Endothelial cell of umbilical vein (primary cell): Measurements from ENCODE around the gene TNNI3K. TPM values are rescaled to one million over a fixed set of nuclear protein-coding genes. Genes with fewer than 3 reads are reported as not detected.

ENCODE experiments used
- BruUV-seq: library from RNA; stranded (reverse); fragments of 400-500 nt; replicated peaks from 2 replicates; lab custom pipeline; 2021; lab: Mats Ljungman, UMichigan
- CTCF ChIA-PET: fragments of 300-600, 350-600 bp; sonication (Branson Sonifier 250); formaldehyde crosslinking; loops from one replicate; lab custom pipeline; 2021; ENCODE audit warnings: antibody characterized with exemption, inconsistent platforms; lab: Charles Lee
- POLR2A ChIA-PET: fragments of 300-600, 350-600 bp; sonication (Branson Sonifier 250); formaldehyde crosslinking; loops from one replicate; lab custom pipeline; 2021; ENCODE audit warnings: antibody characterized with exemption, inconsistent platforms; lab: Charles Lee
- DNase-seq: peaks from one replicate; pipeline ENCODE4 v3.0.0-alpha.2; 2011; ENCODE audit warnings: low read depth, low spot score
- FAIRE-seq: peaks from 2 replicates; lab custom pipeline; 2011; peaks lifted over from hg19 to GRCh38; lab: Jason Lieb, UNC
- H2AFZ ChIP-seq: 2 replicates; pipeline ENCODE4 v1.6.0; 2012; ENCODE audit warnings: low read depth, low read length, control low read depth, inconsistent platforms
- H3K27ac ChIP-seq: 2 replicates; pipeline ENCODE4 v1.5.1; 2011; ENCODE audit warnings: low read depth, mild to moderate bottlenecking, control low read depth, low read length, moderate library complexity; ENCODE audit not compliant: insufficient read depth
- H3K27me3 ChIP-seq, 2 experiments: 2 replicates each; pipeline versions ENCODE4 v1.6.0 to v1.6.1; 2011; ENCODE audit warnings: low read length in 2 of 2, mixed read lengths in 1 of 2; ENCODE audit not compliant: control insufficient read depth in 2 of 2, insufficient read depth in 2 of 2
- H3K36me3 ChIP-seq, 2 experiments: 2 replicates in 1 of 2; 3 replicates in 1 of 2; pipeline ENCODE4 v1.5.1; 2011; ENCODE audit warnings: low read length in 2 of 2, mild to moderate bottlenecking in 1 of 2, moderate library complexity in 1 of 2; ENCODE audit not compliant: control insufficient read depth in 2 of 2, insufficient read depth in 2 of 2; ENCODE audit errors: extremely low read depth in 1 of 2
- H3K4me1 ChIP-seq: 3 replicates; pipeline ENCODE4 v1.5.1; 2011; ENCODE audit warnings: mild to moderate bottlenecking, low read length; ENCODE audit not compliant: control insufficient read depth, insufficient read depth; ENCODE audit errors: extremely low read depth
- H3K4me2 ChIP-seq: 2 replicates; pipeline ENCODE4 v1.6.1; 2011; ENCODE audit warnings: low read length, control low read depth, mixed read lengths; ENCODE audit not compliant: insufficient read depth
- H3K4me3 ChIP-seq, 3 experiments: fragments of 200-600 bp in 1 of 3; sonication (generic), shearing (Covaris generic) in 1 of 3; replicated peaks in 1 of 3; 2 replicates each; pipeline ENCODE4 v1.5.1; 2011 to 2016; ENCODE audit warnings: control low read depth in 3 of 3, low read length in 3 of 3, mild to moderate bottlenecking in 2 of 3, inconsistent platforms in 1 of 3, low read depth in 1 of 3, moderate library complexity in 1 of 3; ENCODE audit not compliant: insufficient read depth in 1 of 3
- H3K79me2 ChIP-seq: 2 replicates; pipeline ENCODE4 v1.6.0; 2012; ENCODE audit warnings: low read length, inconsistent platforms; ENCODE audit not compliant: control insufficient read depth, insufficient read depth
- H3K9ac ChIP-seq: replicated peaks from 2 replicates; pipeline ENCODE3; 2011; ENCODE audit warnings: low read length, control low read depth; ENCODE audit not compliant: insufficient read depth; ENCODE audit errors: extremely low read depth
- H3K9me1 ChIP-seq: replicated peaks from 3 replicates; pipeline ENCODE4 v1.6.0; 2011; ENCODE audit warnings: mild to moderate bottlenecking, low read length; ENCODE audit not compliant: control insufficient read depth, insufficient read depth; ENCODE audit errors: extremely low read depth
- H3K9me3 ChIP-seq: replicated peaks from 2 replicates; pipeline ENCODE4 v1.5.1; 2012; ENCODE audit warnings: low read length, inconsistent platforms; ENCODE audit not compliant: control insufficient read depth, insufficient read depth
- H4K20me1 ChIP-seq: replicated peaks from 2 replicates; pipeline ENCODE3; 2011; ENCODE audit warnings: mild to moderate bottlenecking, low read length; ENCODE audit not compliant: control insufficient read depth, insufficient read depth; ENCODE audit errors: extremely low read depth
- EZH2 ChIP-seq: IDR thresholded peaks from 2 replicates; pipeline ENCODE4 v1.6.1; 2012; ENCODE audit warnings: borderline replicate concordance, low read depth, mild to moderate bottlenecking, moderate library complexity, low read length, inconsistent platforms; ENCODE audit not compliant: severe bottlenecking
- FOS ChIP-seq: IDR thresholded peaks from 2 replicates; pipeline ENCODE4 v1.6.1; 2011; ENCODE audit warnings: mild to moderate bottlenecking, low read length, moderate library complexity, borderline replicate concordance; ENCODE audit not compliant: insufficient read depth
- GATA2 ChIP-seq: IDR thresholded peaks from 2 replicates; pipeline ENCODE4 v1.7.0; 2011; ENCODE audit warnings: low read depth, mild to moderate bottlenecking, moderate library complexity, mixed read lengths, low read length; ENCODE audit not compliant: insufficient read length, insufficient read depth
- JUN ChIP-seq: IDR thresholded peaks from 2 replicates; pipeline ENCODE4 v1.6.1; 2011; ENCODE audit warnings: borderline replicate concordance, low read depth; ENCODE audit not compliant: insufficient read length, insufficient read depth
- MAX ChIP-seq: IDR thresholded peaks from 2 replicates; pipeline ENCODE4 v1.6.1; 2011; ENCODE audit not compliant: insufficient read depth, insufficient read length
- MYC ChIP-seq: IDR thresholded peaks from one replicate; pipeline ENCODE4 v1.6.1; 2011; ENCODE audit warnings: mild to moderate bottlenecking, low read depth, low read length
- POLR2A ChIP-seq: IDR thresholded peaks from 2 replicates; pipeline ENCODE4 v1.6.1; 2012; ENCODE audit warnings: low read depth, mild to moderate bottlenecking, control low read depth, low read length
- POLR2AphosphoS5 ChIP-seq: IDR thresholded peaks from 2 replicates; pipeline ENCODE4 v1.6.1; 2012; ENCODE audit warnings: low read depth, mild to moderate bottlenecking, control low read depth, low read length, moderate library complexity; ENCODE audit not compliant: insufficient read depth
- dilution Hi-C: fragments of 300-500 bp; cut with MboI; formaldehyde crosslinking; loops from one replicate; pipeline ENCODE4 v1.15.0; 2019; ENCODE audit warnings: low sequenced_read_pairs; ENCODE audit not compliant: extremely low pct_ligation_motif_present
- intact Hi-C: fragments of 100-400 bp; cut with micrococcal nuclease; formaldehyde crosslinking; loops from one replicate; pipeline ENCODE4 v1.10.0; 2022
- polyA plus RNA-seq, 4 experiments: library from polyadenylated mRNA; depleted of rRNA in 3 of 4; stranded (reverse) in 3 of 4; unstranded in 1 of 4; fragments of >200 nt; gene quantifications; 2 replicates each; pipeline versions ENCODE4 v1.2.1 to v1.2.3, GENCODE V29; 2011 to 2012; ENCODE audit warnings: missing spikeins in 1 of 4
- total RNA-seq: library from RNA; stranded (reverse); gene quantifications from 2 replicates; pipeline ENCODE4 v1.2.3, GENCODE V29; 2021
- TF ChIP-seq, protein P1 (sequence below), 2 donors: IDR thresholded peaks; 1 replicate in 1 of 2; 2 replicates in 1 of 2; pipeline ENCODE4 v1.5.1; 2011; ENCODE audit warnings: low read length in 2 of 2, mild to moderate bottlenecking in 2 of 2, moderate library complexity in 2 of 2, control low read depth in 1 of 2, inconsistent platforms in 1 of 2, low read depth in 1 of 2; ENCODE audit not compliant: insufficient read depth in 1 of 2; ENCODE audit errors: extremely low read depth in 1 of 2

TNNI3K gene
- total and polyA plus RNA-seq, 2 donors (not counting 3 experiments of a cell fraction or from before 2014, with no cell fraction given): 0.69 TPM; not detected in 1

DNA sequence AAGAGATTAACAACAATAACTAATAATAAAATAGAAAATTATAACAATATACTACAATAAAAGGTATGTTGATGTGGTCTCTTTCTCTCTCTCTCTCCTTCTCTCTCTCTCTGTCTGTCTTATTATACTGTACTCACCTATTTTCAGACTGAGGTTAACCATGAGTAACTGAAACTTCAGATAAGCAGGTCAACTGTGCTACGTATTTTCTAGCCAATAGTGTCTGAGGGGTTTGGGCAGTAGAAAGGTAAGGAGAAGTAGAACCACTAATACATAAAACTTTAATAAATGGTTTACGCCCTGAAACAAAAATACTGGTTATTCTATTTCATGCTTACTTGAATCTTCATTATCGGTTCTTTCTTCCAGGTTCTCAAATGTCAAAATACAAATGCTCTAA, 348.2 kb downstream of the TNNI3K start:
- POLR2A ChIA-PET: no interaction called here
- Histone ChIP-seq H3K4me2 (no peak overlapping the region), H3K9ac (no peak overlapping the region), H3K4me1 (no peaks in the 10 kb centered on the region), H4K20me1 (no peaks in the 10 kb centered on the region), H3K9me3 (no peaks in the 10 kb centered on the region), H3K27me3 (no peaks in the 10 kb centered on the region), H2AFZ (no peak overlapping the region), H3K36me3 (no peaks in the 10 kb centered on the region), H3K4me3 (no peak overlapping the region), H3K27ac (no peak overlapping the region), H3K9me1 (no peaks in the 10 kb centered on the region), H3K79me2 (no peaks in the 10 kb centered on the region)
- TF ChIP-seq MAX: no peak
- TF ChIP-seq FOS: no peak
- no peak for TF ChIP-seq JUN
- TF ChIP-seq, protein P1, sequence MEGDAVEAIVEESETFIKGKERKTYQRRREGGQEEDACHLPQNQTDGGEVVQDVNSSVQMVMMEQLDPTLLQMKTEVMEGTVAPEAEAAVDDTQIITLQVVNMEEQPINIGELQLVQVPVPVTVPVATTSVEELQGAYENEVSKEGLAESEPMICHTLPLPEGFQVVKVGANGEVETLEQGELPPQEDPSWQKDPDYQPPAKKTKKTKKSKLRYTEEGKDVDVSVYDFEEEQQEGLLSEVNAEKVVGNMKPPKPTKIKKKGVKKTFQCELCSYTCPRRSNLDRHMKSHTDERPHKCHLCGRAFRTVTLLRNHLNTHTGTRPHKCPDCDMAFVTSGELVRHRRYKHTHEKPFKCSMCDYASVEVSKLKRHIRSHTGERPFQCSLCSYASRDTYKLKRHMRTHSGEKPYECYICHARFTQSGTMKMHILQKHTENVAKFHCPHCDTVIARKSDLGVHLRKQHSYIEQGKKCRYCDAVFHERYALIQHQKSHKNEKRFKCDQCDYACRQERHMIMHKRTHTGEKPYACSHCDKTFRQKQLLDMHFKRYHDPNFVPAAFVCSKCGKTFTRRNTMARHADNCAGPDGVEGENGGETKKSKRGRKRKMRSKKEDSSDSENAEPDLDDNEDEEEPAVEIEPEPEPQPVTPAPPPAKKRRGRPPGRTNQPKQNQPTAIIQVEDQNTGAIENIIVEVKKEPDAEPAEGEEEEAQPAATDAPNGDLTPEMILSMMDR (IDR thresholded peaks at IDR 0.05; ENCODE audit: extremely low read depth in 1 of 2, insufficient read depth in 1 of 2, low read depth in 1 of 2, low read length in 2 of 2): no peak
- no peak for TF ChIP-seq POLR2AphosphoS5
- TF ChIP-seq EZH2: no peak
- no peak for TF ChIP-seq MYC
- TF ChIP-seq GATA2: no peak
- no peak for TF ChIP-seq POLR2A
- DNase-seq: no peak
- dilution Hi-C loops (no loop called here), intact Hi-C loops (no loop called here)
- CTCF ChIA-PET: no interaction called here
- no peak for FAIRE-seq
- BruUV-seq: no TSS peak
